SKM-1 treated with dmso at 0.1 percent for 144 hours (cell line): ENCODE results near the gene MCTP1.
A peak's percentile ranks its signal among the peaks of the same experiment; 100 is the strongest.

Experiments used
- DNase-seq: peaks from one replicate; lab custom pipeline; 2025; ENCODE audit not compliant: unreplicated experiment; lab: John Stamatoyannopoulos, UW

The MCTP1 gene

GRCh38 chr5:94725142-94725541 is 559.8 kb downstream of the MCTP1 start:
- no peak for DNase-seq

- DNase-seq: no peak
Observed at GRCh38 chr5:94715768-94716167, 569.1 kb downstream of the MCTP1 start.

DNA sequence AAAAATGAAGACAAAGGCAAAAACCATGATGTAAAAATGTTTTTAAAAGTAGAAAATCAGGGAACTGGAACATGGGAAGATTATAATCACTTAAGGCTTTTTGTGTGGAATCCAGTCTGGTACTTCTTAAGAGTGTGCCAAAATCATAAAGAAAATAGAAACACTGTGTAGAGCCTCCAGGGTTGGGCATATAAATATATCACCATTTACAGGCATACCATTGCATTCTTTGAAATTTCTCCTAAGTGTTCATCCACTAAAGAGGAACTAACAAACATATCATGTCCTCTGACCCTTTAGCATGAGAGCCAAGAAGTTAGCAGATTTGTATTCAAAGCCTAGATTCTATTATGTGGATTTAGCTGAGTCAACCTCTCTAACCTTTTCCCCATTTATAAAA is 573.1 kb downstream of the MCTP1 start:
- DNase-seq: no peak

- DNase-seq: no peak
Observed at GRCh38 chr5:94709277-94709676, 575.6 kb downstream of the MCTP1 start.

DNA sequence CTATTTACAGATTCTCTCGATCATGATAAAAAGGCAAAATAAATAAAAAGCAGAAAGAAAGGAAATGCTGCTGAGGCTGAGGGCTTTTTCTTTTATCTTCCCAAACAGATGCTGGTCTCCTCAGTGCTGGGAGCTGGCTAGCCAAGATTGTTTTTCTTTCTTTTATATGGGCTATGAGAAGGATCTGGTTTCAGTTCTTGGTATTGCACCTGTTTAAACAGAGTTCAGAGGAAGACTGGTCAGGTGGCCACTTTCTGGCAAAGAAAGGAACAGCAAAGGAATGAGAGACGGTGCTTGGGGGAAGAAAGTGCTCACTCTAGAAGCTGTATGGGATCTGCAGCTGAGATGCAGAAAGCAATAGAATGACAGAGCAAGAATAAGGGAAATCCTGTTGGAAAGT is 577.5 kb downstream of the MCTP1 start:
- no peak for DNase-seq

GRCh38 chr5:94705427-94705826 is 579.5 kb downstream of the MCTP1 start:
- DNase-seq: no peak

DNA sequence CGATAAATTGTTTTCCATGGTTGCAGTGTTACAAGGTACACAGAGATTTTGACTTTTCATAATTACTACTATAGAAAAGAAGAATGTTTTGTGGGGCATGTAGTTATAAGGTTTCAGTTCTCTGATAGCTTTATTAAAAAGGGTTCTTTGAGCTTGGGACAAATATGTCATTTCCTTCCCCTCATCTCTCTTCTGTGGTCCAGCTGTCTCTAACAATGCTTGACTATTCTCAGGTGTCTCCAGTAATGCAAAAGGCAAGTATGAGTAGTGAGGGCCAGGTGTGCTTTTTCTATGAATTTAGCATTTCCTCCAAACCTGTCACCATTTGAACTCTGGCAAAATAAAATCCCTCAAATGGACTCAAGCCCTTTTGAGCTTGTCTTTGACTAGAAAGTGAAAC is 582.2 kb downstream of the MCTP1 start:
- no peak for DNase-seq

- no peak for DNase-seq
Observed at GRCh38 chr5:94700592-94700991, 584.3 kb downstream of the MCTP1 start.

- DNase-seq: no peak
Observed at GRCh38 chr5:94699562-94699961, 585.3 kb downstream of the MCTP1 start.

GRCh38 chr5:94698197-94698596 is 586.7 kb downstream of the MCTP1 start:
- no peak for DNase-seq

DNA sequence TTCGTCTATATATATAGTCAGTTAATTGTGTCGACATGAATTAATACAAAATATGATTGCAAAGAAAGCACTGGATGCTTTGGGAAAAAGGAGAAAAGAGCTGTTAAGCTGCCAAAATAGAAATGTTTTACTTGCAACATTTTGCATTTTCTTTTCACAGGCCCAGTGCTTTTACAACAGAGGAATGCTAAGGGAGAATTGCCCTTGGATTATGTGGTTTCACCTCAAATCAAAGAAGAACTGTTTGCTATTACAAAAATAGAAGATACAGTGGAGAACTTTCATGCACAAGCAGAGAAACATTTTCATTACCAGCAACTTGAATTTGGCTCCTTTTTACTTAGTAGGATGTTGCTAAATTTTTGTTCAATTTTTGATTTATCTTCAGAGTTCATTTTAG is 590.2 kb downstream of the MCTP1 start:
- no peak for DNase-seq

GRCh38 chr5:94693845-94694370 is 591.0 kb downstream of the MCTP1 start:
- DNase-seq: no peak

DNA sequence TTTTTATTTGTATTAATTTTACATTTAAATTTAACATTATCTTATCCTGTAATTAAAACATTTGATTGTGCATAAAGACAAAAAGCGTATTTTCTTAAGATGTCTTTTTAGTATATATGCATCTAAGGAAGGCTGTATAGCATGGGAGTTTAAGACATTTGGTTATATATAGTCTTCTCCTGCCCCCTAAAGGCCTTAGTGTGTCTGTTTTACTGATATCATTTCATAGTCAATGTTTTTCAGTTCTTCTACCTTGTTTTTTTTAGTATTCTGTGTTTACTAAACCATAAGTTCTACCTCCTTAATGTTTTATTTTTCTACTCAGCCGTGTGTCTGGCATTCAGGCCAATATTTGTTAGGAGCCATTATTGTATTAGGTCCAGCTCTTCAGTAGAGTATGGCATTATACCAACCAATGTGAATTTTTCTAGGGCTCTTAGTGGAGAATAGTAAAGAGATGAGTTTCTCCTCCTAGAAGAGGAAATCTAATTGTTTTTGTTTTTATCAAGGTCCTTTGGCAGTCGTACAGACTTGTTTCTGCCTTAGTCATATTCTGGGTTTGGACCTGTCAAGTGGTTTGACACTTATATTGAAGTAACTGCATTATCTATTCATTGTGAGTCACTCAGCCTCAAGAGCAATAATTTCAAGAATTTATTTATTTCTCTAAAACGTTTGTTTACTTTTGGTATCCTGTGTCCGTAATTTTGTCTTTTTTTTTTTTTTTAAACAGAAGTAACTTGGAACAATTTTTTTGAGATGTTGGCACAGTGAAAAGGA is 591.7 kb downstream of the MCTP1 start:
- peak; percentile 28 for DNase-seq

- DNase-seq: no peak
Observed at GRCh38 chr5:94692581-94692980, 592.3 kb downstream of the MCTP1 start.

- peak; percentile 44 for DNase-seq
Observed at GRCh38 chr5:94691949-94692348, 592.9 kb downstream of the MCTP1 start.

- DNase-seq: no peak
Observed at GRCh38 chr5:94691291-94691690, 593.6 kb downstream of the MCTP1 start.

DNA sequence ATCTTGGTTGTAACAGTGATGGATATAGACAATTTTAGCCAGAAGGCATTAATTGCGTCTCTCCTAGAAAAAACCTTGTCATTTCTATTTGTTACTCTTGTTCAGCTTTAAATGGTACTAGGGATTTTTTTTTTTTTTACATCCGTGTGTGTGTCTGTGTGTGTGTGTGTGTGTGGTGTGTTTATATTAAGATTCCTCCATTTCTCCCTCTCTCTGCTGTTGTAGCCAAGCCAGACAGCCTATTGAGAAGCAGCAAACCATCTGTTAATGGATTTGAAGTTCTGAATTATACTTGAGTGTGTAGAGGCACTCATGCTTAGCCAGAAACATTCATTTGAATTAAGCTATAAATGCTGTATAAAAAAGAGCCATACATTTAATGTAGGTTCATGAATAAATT is 594.1 kb downstream of the MCTP1 start:
- DNase-seq: no peak

DNA sequence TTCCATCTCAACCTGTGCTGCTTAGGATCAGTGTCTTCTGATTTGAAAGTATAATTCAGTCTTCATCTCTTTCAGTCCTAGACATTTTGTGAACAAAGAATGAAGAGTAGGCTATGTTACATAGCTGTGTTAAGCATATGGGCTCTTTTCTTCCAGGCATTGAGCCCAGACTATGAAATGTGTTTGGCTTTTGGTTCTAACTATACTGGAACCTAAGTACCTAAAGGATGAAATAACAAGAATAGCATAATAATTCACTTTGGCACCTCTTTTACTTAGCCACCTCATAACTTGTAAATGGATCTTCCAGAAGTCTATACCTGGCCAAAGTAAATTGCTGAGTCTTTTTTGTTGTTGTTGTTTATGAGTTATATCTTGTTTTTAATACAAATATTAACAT is 595.0 kb downstream of the MCTP1 start:
- DNase-seq: no peak

DNA sequence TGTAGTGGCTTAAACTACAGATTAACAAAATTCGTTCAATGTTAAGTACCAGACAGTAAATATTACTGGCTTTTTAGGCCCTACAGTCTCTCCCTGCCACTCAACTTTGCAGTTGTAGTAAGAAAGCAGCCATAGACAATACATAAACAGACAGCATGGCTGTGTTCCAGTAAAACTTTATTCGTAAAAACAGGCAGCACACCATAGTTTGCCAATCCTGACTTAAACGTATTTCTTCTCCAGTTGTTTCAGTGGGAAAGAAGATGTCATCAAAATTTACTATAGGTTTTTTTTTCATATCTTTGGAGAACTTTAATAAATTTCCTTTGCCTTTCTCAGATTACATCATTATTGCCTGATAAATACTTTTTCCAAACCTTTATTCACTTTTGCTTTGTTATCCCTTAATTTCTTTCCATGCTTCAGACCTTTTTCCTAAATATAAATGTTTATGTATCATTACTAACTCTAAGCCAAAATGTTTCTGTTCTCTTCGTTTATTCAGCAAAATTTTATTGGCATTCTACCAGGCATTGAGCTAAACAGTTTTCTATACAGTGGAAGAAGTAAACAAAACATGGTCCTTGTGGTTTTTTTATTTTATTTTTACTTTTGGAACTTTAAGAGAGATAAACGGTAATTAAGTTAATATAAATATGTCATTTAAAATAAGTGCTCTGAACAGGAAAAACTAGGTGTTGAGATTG is 601.9 kb downstream of the MCTP1 start:
- no peak for DNase-seq

DNA sequence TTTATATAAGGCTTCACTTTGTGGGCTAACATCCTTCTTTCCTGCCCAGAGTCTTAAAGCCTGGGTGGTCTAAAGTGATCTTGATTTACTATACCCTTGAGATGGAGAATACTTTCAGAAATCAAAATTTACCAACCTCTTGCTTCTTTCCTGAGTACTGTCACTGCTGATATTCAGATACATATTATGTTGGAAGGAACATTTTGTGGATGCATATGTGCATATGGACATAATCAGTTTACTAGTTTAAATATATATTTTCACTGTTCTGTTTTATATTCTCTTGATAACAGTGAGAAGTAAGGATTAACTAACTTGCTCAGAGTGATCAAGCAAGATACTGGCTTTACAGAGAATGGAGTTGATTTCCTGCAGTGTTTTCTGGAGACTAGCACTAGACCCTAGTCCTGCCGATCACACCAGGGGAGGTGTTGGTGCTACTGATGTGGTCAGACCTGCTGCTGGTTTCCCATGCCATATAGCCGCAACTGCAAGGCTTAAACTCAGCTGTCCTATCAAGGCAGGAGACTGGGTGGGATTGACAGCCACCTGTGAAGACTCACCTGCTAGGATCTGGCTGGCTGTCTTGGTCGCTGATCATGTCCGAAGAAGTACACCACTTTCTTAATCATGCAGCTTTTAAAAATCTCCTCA is 608.8 kb downstream of the MCTP1 start:
- DNase-seq: no peak

- DNase-seq: no peak
Observed at GRCh38 chr5:94674490-94675382, 610.2 kb downstream of the MCTP1 start.
